Testis (tissue), 3 donors: ENCODE data around the gene MAST4. TPM values are rescaled to one million over a fixed set of nuclear protein-coding genes. Genes with fewer than 3 reads are reported as not detected.
A peak's percentile ranks its signal among the peaks of the same experiment; 100 is the strongest.

ENCODE experiments used
- DNase-seq: peaks from one replicate; pipeline ENCODE4 v3.0.0-alpha.2; 2019
- H3K27ac ChIP-seq, 2 donors: fragments of 200-600 bp; sonication (generic); one replicate each; pipeline ENCODE4 v1.5.1; 2019
- H3K27me3 ChIP-seq: fragments of 200-600 bp; sonication (generic); one replicate; pipeline ENCODE4 v1.5.1; 2019
- H3K36me3 ChIP-seq: fragments of 200-600 bp; sonication (generic); one replicate; pipeline ENCODE4 v1.5.1; 2017; ENCODE audit warnings: low read depth; ENCODE audit errors: missing control alignments
- H3K4me1 ChIP-seq: fragments of 200-600 bp; sonication (generic); one replicate; pipeline ENCODE4 v1.5.1; 2019
- H3K4me3 ChIP-seq, 2 donors: fragments of 200-600 bp; sonication (generic); one replicate each; pipeline ENCODE4 v1.5.1; 2017 to 2019
- H3K9me3 ChIP-seq: fragments of 200-600 bp; sonication (generic); one replicate; pipeline ENCODE4 v1.5.1; 2017
- CTCF ChIP-seq, 3 experiments: fragments of 450-650 bp in 2 of 3; fragments of 200-600 bp in 1 of 3; sonication (generic) in 1 of 3; IDR thresholded peaks; one replicate each; pipeline ENCODE4 v1.5.1; 2016 to 2019; ENCODE audit warnings: antibody characterized with exemption in 3 of 3, mild to moderate bottlenecking in 2 of 3, moderate library complexity in 1 of 3
- POLR2A ChIP-seq: fragments of 450-650 bp; IDR thresholded peaks from one replicate; pipeline ENCODE4 v1.6.1; 2017; ENCODE audit warnings: antibody characterized with exemption, mild to moderate bottlenecking, moderate library complexity
- WGBS, 2 donors: methylation state at CpG; one replicate each; pipeline ENCODE4 v1.1.5; 2018; 5-methylcytosine and 5-hydroxymethylcytosine counted together
- intact Hi-C: fragments of 100-400 bp; cut with DNase I; formaldehyde crosslinking; loops from one replicate; pipeline ENCODE4 v1.15.1; 2023; ENCODE audit warnings: low total_unique reads
- polyA plus RNA-seq: library from polyadenylated mRNA; stranded (reverse); fragments of 350-450 nt; fragmentation: Illumina TruSeq; extraction: RNeasy Lipid Tissue Mini Kit (QIAGEN cat#74804); gene quantifications from one replicate; pipeline ENCODE4 v1.2.3, GENCODE V29; 2014; ENCODE audit warnings: low read depth, low replicate concordance; ENCODE audit not compliant: insufficient read depth
- total RNA-seq, 2 donors: library from RNA; depleted of rRNA; stranded (reverse); fragments of >200 nt; gene quantifications; one replicate each; pipeline ENCODE4 v1.2.3, GENCODE V29; 2016

The MAST4 gene
- total and polyA plus RNA-seq, 3 donors from 2014 or later = 27.2 to 56.4 (median 51.4) TPM

- peak; percentile 21 for DNase-seq
- no peaks in the 10 kb centered on the region for H3K27me3 ChIP-seq
- TF ChIP-seq POLR2A (no peak), CTCF (IDR thresholded peaks at IDR 0.05) (peak in 1 of 3 experiments; percentile 30)
- 82 to 85% methylated on average over 9 of the region's 9 CpGs for WGBS, 2 donors
- no peak overlapping the region for H3K4me3 ChIP-seq
- no peaks in the 10 kb centered on the region for H3K9me3 ChIP-seq
- intact Hi-C loops = no loop called here
- H3K36me3 ChIP-seq = no peaks in the 10 kb centered on the region
- H3K4me1 ChIP-seq = no peaks in the 10 kb centered on the region
- H3K27ac ChIP-seq = no peak overlapping the region
These were observed 200.4 kb downstream of the MAST4 start for GRCh38 chr5:66796305-66797292.

- TF ChIP-seq POLR2A = no peak
- no peak for TF ChIP-seq CTCF (IDR thresholded peaks at IDR 0.05)
- no peak overlapping the region for H3K27ac ChIP-seq
- intact Hi-C loops = no loop called here
- H3K27me3 ChIP-seq = no peaks in the 10 kb centered on the region
- H3K36me3 ChIP-seq = no peaks in the 10 kb centered on the region
- WGBS, 2 donors = 61 to 78% methylated on average over 3 of the region's 3 CpGs
- DNase-seq = no peak
- H3K9me3 ChIP-seq = no peaks in the 10 kb centered on the region
- H3K4me3 ChIP-seq = no peak overlapping the region
- H3K4me1 ChIP-seq = no peaks in the 10 kb centered on the region
These were observed 206.7 kb downstream of the MAST4 start for GRCh38 chr5:66802941-66803340.

GRCh38 chr5:66805514-66806430 is 209.6 kb downstream of the MAST4 start:
- H3K27me3 ChIP-seq = no peaks in the 10 kb centered on the region
- H3K36me3 ChIP-seq = no peaks in the 10 kb centered on the region
- H3K9me3 ChIP-seq = no peaks in the 10 kb centered on the region
- H3K4me1 ChIP-seq = no peaks in the 10 kb centered on the region
- H3K27ac ChIP-seq = no peak overlapping the region
- no peak for DNase-seq
- 91 to 93% methylated on average over 8 of the region's 8 CpGs for WGBS, 2 donors
- TF ChIP-seq POLR2A (no peak), CTCF (IDR thresholded peaks at IDR 0.05) (no peak)
- H3K4me3 ChIP-seq = no peak overlapping the region
- intact Hi-C loops = no loop called here

GRCh38 chr5:66807743-66808142 is 211.6 kb downstream of the MAST4 start:
- Histone ChIP-seq H3K4me3 (no peak overlapping the region), H3K27me3 (no peaks in the 10 kb centered on the region), H3K27ac (no peak overlapping the region), H3K9me3 (no peaks in the 10 kb centered on the region), H3K4me1 (no peaks in the 10 kb centered on the region), H3K36me3 (no peaks in the 10 kb centered on the region)
- WGBS, 2 donors = 69 to 77% methylated on average over 5 of the region's 5 CpGs
- no peak for DNase-seq
- intact Hi-C loops = no loop called here
- TF ChIP-seq POLR2A (no peak), CTCF (IDR thresholded peaks at IDR 0.05) (peak in 2 of 3 experiments; percentile 25 to 29)
